ENCODE results near the gene VPS37B.
"Not testable (repeated sequence)": the region's sequence is repeated elsewhere in the genome, so short reads cannot be mapped to it uniquely, and the experiment has no call there.

The VPS37B gene, protein sequence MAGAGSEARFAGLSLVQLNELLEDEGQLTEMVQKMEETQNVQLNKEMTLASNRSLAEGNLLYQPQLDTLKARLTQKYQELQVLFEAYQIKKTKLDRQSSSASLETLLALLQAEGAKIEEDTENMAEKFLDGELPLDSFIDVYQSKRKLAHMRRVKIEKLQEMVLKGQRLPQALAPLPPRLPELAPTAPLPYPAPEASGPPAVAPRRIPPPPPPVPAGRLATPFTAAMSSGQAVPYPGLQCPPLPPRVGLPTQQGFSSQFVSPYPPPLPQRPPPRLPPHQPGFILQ

DNA sequence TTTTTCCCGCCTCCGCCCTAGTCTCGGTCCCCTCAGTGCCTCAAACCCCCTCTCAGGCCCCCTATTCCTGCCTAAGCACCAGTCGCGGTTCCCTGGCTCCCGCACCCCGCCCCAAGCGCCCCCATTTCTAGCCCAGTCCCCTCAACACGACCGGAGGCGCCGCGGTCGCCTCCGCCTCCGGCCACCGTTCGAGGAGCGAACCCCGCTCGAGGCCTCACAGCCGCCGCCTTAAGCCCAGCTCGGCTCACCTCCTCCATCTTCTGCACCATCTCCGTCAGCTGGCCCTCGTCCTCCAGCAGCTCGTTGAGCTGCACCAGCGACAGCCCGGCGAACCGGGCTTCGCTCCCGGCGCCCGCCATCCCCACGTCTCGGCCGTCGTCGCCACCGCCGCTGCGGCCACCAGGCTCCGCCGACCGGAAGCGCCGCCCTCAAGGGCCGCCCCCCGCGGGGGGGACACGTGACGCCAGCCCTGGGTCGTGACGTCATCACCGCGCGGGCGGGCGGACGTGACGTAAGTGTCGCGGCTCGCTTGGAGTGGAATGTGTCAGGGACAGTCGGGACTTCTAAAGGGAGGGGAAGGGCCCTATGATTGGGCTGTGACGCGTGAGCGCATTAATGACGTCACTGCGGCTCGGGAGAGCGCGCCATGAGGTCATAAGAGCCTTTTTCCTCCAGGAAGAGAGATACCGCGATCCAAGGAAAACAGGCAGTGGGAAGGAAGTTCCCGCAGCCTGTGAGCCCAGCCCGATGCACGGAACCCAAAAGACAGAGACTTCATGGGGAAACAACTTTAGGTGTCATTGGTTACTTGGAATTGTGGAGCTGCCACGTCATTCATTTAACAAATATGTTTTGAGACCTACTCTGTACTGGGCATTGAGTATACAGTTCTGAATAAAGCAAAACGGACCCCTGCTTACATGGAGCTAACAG is at the start of gene VPS37B:
Gene VPS37B (minus strand): TSS at position 421 of the 933 bp plus-strand sequence. CDS start 62 bp downstream, at position 359.
- intact Hi-C loops (cut with DNase I): no loop called here
- peak; percentile 64 to 96 (median 73) for DNase-seq

DNA sequence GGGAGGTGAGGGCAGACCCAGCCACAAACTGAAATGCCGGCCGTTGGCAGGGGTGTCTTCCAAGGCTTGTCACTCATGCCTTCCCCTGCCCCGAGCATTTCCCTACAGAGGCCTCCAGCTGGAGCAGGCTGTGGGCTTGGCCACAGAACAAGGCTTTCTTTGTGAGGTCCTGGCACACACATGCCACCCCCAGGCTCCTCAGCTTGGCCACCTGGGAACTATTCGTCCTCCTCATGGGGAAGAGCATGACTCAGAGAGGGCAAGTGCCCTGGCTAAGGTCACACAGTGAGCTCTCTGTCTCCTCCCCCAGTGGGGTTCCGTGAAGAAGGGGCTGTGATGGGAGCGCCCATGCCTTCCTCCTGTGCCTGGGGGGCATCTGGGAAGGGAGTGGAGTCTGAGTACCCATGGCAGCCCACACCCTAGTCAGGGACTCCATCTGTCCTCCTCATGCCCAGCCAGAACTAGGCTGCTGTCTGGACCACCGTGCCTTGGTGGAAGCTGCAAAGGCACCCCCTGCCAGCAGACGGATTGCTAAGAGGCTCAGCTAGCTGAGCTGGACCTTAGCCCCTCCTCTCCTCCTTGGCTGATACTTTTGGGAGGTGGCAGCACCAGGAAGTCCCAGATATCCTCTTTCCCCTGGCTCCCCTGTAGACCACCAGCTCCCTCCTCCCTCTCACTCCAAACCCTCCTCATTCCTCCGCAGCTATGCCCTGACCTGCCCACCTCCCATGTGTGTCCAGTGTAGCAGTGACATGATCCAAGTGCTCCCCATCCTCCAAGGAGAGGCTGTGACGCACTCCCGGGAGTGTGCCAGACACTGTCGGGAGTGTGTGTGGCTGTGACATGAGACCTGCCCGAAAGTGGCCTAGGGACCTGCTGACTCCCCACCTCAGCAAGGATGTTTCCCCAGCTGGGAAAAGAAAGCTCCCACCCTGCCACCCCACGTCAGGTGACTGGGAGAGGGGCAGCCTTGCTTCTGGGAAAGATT is 49.0 kb upstream of the VPS37B start:
- intact Hi-C loops (cut with DNase I): no loop called here
- peak; percentile 58 to 96 (median 72) for DNase-seq

DNA sequence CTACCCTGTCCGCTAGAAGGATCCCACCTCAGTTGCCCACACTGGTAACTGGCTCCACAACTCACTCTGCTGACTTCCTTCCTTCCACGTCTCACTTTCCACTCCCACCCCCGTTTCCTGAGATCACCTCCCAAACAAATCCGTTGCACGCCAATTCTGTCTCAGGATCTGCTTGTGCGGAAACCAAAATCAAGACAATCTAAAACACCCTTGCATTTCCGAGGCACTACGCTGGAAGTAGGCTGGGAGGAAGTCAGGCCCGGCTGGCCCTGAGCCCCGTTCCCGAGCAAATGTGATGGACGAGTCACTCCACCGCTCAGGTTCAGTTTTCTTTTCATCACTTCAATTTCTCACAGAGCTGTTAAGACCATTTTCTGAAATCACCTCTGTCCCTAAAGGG is 47.3 kb upstream of the VPS37B start:
- intact Hi-C loops (cut with DNase I): no loop called here
- no peak for DNase-seq

DNA sequence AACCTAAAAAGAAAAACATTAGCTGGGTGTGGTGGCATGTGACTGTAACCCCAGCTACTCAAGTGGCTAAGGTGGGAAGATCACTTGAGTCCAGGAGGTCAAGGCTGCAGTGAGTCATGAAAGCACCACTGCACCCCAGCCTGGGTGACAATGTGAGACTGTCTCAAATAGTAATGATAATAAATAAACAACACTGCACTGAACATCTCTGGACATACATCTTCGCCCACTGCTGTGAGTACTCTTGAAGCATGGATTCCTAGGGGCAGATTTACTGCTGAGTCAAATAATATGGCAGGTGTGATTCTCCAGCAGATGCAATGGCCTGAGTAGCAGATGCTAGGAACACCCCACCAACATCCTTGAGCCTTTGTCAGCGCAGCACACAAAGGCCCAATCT is 46.7 kb upstream of the VPS37B start:
- no peak for DNase-seq
- intact Hi-C loops (cut with DNase I): no loop called here

DNA sequence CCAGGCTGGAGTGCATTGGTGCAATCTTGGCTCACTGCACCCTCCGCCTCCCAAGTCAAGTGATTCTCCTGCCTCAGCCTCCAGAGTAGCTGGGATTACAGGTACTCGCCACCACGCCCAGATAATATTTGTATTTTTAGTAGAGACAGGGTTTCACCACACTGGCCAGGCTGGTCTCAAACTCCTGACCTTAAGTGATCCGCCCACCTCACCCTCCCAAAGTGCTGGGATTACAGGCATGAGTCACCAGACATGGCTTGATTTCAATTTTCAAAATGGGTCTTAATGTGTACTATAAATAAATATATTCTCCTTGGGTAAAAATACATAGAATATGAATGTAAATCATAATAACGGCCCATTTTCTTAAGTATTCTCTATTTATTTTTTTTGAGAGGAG is 45.4 kb upstream of the VPS37B start:
- intact Hi-C loops (cut with DNase I); DNase-seq: not testable (repeated sequence)

DNA sequence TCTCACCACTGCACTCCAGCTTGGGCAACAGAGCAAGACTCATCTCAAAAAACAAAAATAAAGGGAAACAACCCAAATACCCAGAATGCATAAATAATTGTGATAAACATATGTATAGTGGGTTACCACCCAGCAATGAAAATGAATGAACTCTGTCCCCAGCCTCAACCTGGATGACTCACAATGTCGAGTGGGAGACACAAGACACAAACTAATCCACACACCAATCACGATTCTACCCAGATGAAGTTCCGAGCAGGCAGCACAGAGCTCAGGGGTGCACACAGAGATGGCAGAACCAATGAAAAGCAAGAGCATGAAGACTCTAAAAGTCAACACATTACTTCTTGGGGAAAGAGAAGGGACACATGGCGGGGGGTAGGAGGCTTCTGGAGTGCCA is 43.2 kb upstream of the VPS37B start:
- intact Hi-C loops (cut with DNase I): no loop called here
- DNase-seq: no peak

DNA sequence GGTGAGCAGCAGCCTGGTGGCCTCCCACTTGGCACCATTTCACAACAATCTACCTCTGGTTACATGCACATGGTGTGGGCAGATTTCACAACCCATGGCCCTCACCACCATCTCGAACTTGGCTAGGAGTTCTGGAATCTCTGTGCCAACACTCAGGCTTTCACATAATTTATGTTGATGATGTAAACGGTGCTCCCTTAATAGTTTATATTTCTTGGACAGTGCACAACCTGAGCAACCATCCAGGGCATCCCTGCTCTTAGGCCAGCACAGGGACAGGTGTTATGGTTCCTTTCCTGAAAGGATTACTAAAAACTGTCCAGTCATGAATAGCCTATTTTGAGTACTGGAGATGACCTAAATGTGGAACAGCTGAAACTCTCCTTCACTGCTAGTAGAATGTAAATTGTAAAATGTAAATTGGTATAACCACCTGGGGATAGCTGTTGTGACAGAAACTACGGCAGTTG is 41.7 kb upstream of the VPS37B start:
- DNase-seq: no peak
- intact Hi-C loops (cut with DNase I): no loop called here

DNA sequence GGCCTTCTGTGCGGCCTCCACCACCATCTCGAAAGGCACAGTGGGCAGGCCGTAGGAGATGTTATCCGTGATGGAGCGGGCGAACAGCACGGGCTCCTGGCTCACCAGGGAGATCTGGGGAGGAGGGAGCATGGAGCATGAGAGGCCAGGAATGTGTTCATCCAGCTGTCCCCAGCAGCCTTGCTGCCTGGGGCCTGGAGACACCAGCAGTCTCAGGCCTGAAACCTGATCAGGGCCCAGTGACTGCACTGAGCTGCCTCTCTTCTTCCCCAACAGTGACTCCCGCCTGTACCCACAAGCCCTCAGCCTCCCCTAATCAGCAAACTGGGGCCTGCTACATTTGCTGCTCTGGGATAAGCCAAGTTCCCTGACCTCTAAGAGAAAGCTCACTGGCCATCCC is 39.4 kb upstream of the VPS37B start:
- intact Hi-C loops (cut with DNase I): no loop called here
- no peak for DNase-seq

DNA sequence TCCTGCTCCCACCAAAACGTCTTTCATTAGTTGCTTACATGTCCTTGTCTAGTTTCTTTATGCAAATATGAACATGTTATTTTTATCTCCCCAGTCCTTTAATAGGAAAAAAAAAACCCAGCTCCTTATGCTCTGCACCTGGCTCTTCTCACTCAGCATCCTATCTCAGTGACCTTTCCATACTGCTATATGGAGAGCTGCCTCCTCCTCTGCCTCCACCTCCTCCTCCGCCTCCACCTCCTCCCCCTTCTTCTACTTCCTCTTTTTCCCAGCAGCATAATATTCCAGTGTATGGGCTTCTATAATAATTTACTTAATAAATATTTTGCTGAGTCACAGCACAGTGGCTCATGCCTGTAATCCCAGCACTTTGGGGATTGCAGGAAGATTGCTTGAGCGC is 38.8 kb upstream of the VPS37B start:
- DNase-seq: no peak
- intact Hi-C loops (cut with DNase I): no loop called here

DNA sequence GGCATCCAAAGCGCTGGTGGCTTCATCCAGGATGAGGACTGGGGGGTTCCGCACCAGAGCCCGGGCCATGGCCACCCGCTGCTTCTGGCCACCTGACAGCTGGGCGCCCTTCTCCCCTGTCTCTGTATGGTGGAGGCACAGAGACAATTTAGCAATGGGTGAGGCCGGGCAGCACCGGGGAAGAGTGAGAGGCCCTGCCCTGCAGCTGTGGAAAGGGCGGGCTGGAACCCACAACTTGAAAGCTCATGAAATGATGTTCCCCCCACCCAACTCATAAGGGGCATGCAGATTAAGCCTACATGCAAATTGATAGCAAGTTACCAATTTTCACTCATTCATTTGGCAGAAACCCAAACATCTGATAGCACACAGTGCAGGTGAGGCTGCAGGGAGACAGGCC is 36.3 kb upstream of the VPS37B start:
- DNase-seq: no peak
- intact Hi-C loops (cut with DNase I): no loop called here

DNA sequence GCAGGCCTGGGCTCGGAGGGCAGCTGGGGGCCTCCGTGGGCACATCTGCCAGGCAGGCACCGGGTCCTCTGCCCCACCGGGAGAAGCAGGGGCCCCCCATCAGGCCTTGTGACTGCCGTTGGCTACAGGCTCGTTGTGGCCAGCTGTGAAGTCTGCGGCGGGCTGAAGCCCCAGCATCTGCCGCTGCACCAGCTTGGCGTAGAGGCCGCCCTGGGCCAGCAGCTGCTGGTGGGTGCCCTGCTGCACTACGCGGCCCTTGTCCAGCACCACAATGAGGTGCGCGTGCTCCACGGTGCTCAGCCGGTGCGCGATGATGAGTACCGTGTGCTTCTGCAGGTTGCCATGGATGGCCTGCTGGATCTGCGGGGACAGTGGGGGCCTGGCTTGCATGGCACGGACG is 33.9 kb upstream of the VPS37B start:
- intact Hi-C loops (cut with DNase I): no loop called here
- peak in 1 of 10 donors; percentile 76 for DNase-seq

DNA sequence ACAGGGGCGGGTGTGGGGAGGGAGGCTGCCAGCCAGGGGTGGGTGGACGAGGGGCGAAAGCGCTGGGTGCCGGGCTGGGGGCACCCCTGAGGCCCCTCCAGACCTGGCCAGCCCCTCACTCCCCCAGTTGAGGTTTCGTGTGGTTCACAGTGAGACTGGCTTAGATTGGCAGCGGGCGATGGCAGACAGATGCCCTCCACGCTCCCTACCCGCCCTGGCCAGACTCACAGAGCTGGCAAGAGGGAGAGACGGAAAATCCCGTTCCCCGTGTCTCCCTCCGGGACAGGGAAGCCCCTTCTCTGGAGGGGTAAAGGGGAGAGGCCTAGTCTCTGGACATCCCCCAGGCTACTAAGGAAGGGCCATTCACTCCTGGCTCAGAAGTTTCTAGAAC is 33.2 kb upstream of the VPS37B start:
- intact Hi-C loops (cut with DNase I): no loop called here
- no peak for DNase-seq

DNA sequence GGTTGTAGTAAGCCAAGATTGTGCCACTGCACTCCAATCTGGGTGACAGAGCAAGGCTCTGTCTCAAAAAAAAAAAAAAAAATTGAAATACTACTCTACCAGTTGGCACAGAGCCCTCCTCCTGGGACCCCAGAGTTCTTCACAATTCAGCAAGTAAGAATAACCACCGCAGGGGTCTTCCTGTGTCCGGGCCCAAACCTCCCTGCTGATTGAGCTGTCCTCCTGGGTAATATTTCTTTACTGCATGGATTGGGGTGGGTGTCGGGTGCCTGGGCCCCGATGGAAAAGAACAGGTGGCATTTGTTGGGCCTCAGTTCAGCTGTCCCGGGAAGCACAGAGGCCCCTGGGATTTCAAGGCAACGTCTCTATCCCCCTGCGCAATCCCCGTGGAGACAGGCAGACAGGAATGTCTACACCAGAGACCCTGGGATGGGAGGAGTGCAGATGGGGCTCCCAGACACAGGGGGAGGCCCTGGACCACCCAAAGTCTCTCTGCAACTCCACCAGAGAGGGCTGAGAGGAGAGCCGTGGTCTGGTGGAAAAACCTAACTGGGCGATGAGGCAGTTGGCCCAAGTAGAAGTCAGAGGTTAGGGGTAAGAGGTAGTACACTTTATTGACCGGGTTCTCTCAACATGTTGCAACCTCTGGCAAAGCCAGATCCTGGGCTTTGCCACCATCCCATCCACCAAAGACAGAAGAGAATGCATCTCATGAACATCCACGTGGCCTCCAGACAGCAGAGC is 32.7 kb upstream of the VPS37B start:
- intact Hi-C loops (cut with DNase I): no loop called here
- no peak for DNase-seq

DNA sequence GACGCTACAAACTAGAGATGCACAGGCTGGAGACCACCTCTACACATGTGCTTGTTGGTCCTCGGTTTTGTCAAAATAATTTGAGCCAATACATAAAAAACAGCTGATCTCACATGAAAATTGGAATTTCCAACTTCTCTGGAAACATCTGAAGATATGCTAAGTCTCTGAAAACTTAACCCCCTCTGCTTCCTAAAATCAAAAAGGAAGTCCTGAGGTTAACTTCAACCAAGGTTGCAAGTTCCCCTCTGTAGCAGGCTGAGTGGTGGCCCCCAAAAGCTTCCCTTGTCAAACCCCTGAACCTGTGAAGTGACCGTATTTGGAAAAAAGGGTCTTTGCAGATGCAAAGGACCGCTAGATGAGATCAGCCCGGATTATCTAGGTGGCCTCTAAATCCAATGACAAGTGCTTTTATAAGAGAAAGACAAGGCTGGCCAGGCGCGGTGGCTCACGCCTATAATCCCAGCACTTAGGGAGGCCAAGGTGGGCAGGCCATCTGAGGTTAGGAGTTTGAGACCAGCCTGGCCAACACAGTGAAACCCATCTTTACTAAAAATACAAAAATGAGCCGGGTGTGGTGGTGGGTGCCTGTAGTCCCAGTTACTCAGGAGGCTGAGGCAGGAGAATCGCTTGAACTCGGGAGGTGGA is 32.0 kb upstream of the VPS37B start:
- intact Hi-C loops (cut with DNase I): no loop called here
- DNase-seq: peak in 1 of 10 donors; percentile 43

DNA sequence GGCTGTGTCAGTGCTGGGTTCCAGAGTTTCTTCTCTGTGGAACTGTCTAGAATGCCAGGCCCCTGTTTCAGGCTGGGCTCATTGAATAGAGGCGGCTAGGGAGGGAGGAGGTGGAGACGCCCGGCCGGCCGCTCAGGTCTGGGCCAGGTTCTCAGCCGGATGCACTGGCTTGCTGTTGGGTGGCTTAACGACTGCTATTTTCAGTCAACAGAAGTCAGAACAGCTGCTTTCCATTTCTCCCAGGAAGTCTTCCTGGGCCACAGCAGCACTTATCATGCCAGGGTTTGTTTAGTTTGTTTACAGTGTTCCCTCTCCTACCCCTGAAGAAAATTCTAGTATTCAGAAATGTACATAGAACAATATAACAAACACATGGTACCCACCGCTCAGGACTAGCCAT is 26.0 kb upstream of the VPS37B start:
- intact Hi-C loops (cut with DNase I): no loop called here
- DNase-seq: no peak

DNA sequence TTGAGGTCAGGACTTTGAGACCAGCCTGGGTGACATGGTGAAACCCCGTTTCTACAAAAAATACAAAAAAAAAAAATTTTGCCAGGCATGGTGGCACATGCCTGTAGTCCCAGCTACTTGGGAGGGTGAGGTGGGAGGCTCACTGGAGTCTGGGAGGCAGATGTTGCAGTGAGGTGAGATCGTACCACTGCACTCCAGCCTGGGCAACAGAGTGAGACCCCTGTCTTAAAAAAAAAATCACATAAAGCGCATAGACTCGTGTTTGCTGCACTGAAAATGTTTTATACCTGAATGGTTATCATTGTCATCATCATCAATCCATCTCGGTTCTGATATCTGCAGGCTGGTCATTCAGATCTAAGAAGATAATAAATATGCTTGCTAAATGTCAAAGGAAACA is 24.8 kb upstream of the VPS37B start:
- intact Hi-C loops (cut with DNase I): no loop called here
- DNase-seq: no peak

DNA sequence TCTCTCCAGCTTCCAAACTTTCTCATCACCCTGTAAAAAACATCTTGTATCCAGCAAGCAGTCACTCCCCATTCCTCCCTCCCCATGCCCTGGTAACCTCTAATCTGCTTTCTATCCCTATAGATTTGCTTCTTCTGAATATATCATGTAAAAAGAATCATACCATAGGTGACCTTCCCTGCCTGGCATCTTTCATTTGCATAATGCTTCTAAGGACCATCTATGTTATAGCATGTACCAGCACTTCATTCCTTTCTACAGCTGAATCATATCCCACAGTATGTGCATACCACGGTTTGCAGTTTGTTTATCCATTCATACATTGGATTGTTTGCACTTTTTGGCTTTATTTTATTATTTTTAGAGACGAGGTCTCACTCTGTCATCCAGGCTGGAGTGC is 22.9 kb upstream of the VPS37B start:
- intact Hi-C loops (cut with DNase I): no loop called here
- no peak for DNase-seq

DNA sequence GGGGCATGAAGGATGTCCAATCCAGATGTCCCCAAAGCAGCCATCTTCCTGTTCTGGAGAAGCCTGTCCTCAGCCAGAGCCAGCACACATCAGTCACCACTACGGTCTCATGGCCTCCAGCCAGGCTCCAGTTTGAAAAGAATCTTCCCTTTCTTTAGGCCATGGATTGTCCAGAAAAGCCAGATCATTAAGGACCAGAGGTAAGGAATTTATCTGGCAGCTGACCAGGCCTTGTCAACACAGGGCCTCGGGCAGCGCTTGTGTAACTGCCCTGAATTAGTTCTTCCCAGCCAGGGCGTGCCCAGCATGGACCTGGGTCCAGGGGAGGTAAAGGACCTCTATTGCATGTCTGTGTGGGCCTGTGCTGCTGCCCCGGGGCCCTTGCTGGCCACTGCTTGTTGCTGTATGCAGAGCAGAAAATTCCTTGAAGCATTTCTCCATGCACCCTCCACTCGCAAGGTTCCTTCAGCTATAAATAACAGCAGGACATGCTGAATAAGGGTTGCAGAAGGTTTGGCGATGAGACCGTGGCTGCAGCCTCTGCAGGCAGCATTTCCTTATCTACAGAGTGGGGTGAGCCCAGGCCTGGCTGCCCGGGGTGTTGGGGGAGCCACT is 21.7 kb upstream of the VPS37B start:
- intact Hi-C loops (cut with DNase I): no loop called here
- DNase-seq: no peak
